Fibroblast of lung (primary cell): ENCODE results near the gene ART1. TPM values are rescaled to one million over a fixed set of nuclear protein-coding genes. Genes with fewer than 3 reads are reported as not detected.

ENCODE experiments used
- DNase-seq, 2 donors: peaks; one replicate each; pipeline versions ENCODE4 v3.0.0 to v3.0.0-alpha.2; 2010; ENCODE audit warnings: low read depth in 2 of 2
- H2AFZ ChIP-seq: 2 replicates; pipeline ENCODE4 v1.5.1; 2012; ENCODE audit warnings: low read length, control low read depth, inconsistent platforms
- H3K27ac ChIP-seq: 2 replicates; pipeline ENCODE4 v1.5.1; 2011; ENCODE audit warnings: low read length, control low read depth; ENCODE audit not compliant: insufficient read depth
- H3K27me3 ChIP-seq: 2 replicates; pipeline ENCODE4 v1.5.1; 2011; ENCODE audit warnings: mild to moderate bottlenecking, low read length; ENCODE audit not compliant: control insufficient read depth, insufficient read depth
- H3K36me3 ChIP-seq: 2 replicates; pipeline ENCODE4 v1.5.1; 2011; ENCODE audit warnings: low read length; ENCODE audit not compliant: control insufficient read depth, insufficient read depth
- H3K4me1 ChIP-seq: 2 replicates; pipeline ENCODE4 v1.5.1; 2011; ENCODE audit warnings: low read length; ENCODE audit not compliant: control insufficient read depth, insufficient read depth; ENCODE audit errors: extremely low read depth
- H3K4me2 ChIP-seq: 2 replicates; pipeline ENCODE4 v1.5.1; 2011; ENCODE audit warnings: low read length, control low read depth; ENCODE audit not compliant: insufficient read depth; ENCODE audit errors: extremely low read depth
- H3K4me3 ChIP-seq, 4 experiments: fragments of 200-600 bp in 1 of 4; sonication (generic) in 1 of 4; replicated peaks in 1 of 4; 2 replicates each; pipeline ENCODE4 v1.5.1; 2011 to 2016; ENCODE audit warnings: low read length in 4 of 4, low read depth in 3 of 4, mild to moderate bottlenecking in 3 of 4, control low read depth in 2 of 4, inconsistent platforms in 1 of 4, mixed read lengths in 1 of 4; ENCODE audit not compliant: insufficient read depth in 1 of 4; ENCODE audit errors: control extremely low read depth in 1 of 4
- H3K79me2 ChIP-seq: 2 replicates; pipeline ENCODE4 v1.5.1; 2012; ENCODE audit warnings: mild to moderate bottlenecking, low read length, inconsistent platforms; ENCODE audit not compliant: control insufficient read depth, insufficient read depth
- H3K9ac ChIP-seq: 2 replicates; pipeline ENCODE4 v1.5.1; 2011; ENCODE audit warnings: mild to moderate bottlenecking, low read length, control low read depth; ENCODE audit not compliant: insufficient read depth
- H3K9me3 ChIP-seq: 2 replicates; pipeline ENCODE4 v1.5.1; 2012; ENCODE audit warnings: low read depth, low read length; ENCODE audit not compliant: control insufficient read depth, insufficient read depth
- H4K20me1 ChIP-seq: 2 replicates; pipeline ENCODE4 v1.5.1; 2011; ENCODE audit warnings: low read length; ENCODE audit not compliant: control insufficient read depth, insufficient read depth; ENCODE audit errors: extremely low read depth
- EZH2 ChIP-seq: IDR thresholded peaks from 2 replicates; pipeline ENCODE4 v1.5.1; 2012; ENCODE audit warnings: low read length, control low read depth, mild to moderate bottlenecking; ENCODE audit errors: missing control alignments
- polyA plus RNA-seq, 2 donors: library from polyadenylated mRNA; depleted of rRNA in 1 of 2; stranded (reverse) in 1 of 2; unstranded in 1 of 2; fragments of >200 nt; gene quantifications; 2 replicates each; pipeline ENCODE4 v1.2.1, GENCODE V29; 2011 to 2012; ENCODE audit warnings: missing spikeins in 1 of 2
- total RNA-seq: library from RNA; depleted of rRNA; stranded (reverse); fragments of >200 nt; gene quantifications from 2 replicates; pipeline ENCODE4 v1.2.1, GENCODE V29; 2014
- TF ChIP-seq, protein P1 (sequence below), 2 donors: IDR thresholded peaks in 1 of 2; conservative IDR thresholded peaks in 1 of 2; 1 replicate in 1 of 2; 2 replicates in 1 of 2; pipeline ENCODE4 v1.5.1; 2011 to 2012; ENCODE audit warnings: low read length in 2 of 2, control low read depth in 1 of 2, inconsistent platforms in 1 of 2, low read depth in 1 of 2, mild to moderate bottlenecking in 1 of 2

The ART1 gene
- total and polyA plus RNA-seq, 2 donors (not counting 1 experiment from before 2014, with no cell fraction given), result not detected

DNA sequence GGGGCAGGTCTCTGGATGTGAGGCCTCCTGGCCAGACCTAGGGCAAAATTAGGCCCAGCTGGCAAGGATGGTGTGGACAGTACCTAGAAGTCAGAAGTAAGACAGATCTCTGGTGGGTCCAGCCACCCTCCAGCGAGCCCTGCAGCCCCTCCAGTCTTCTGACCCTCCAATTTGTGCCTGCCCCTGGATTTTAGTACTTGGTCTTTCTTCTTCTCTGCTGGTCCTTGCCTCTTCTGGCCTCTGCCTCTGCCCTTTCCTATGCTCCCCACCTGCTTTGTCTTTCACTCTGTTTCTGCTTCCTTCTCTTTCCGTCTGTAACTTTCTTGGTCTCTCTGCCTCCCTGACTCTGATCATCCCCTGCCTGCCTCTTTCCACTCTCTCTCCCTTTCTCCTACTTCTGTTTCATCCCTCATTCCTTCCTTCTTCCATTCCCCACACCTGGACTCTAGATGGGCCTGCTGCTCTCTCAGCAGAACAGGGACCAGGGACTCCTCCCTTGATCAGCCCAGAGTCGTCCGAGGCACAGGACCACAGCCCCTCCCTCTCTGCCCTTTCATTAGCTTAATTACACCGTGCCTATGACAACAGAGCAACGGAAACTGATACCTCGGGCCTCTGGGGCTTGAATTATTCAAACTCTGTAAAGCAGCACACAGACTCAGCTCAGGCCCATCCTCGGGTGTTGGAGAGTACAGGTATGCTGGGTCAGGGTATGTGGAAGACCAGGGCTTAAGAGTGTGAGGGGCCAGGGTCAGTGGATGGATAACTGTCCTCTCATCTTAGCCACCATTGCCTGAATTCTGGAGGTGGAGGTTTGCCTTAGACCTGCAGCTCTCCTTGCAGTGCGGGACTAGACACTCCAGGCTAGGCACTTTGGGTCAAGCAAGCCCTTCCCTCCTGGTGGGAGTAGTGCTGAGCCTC, 26.7 kb downstream of the ART1 start, which contains the start of gene CHRNA10:
CHRNA10 (minus strand) TSS at position 51 of the 921 bp plus-strand sequence. CDS start 72 bp downstream, outside the sequence.
- no peaks in the 10 kb centered on the region for H3K9me3 ChIP-seq
- H4K20me1 ChIP-seq, result no peaks in the 10 kb centered on the region
- no peak for DNase-seq
- TF ChIP-seq EZH2, result no peak
- TF ChIP-seq, protein P1, sequence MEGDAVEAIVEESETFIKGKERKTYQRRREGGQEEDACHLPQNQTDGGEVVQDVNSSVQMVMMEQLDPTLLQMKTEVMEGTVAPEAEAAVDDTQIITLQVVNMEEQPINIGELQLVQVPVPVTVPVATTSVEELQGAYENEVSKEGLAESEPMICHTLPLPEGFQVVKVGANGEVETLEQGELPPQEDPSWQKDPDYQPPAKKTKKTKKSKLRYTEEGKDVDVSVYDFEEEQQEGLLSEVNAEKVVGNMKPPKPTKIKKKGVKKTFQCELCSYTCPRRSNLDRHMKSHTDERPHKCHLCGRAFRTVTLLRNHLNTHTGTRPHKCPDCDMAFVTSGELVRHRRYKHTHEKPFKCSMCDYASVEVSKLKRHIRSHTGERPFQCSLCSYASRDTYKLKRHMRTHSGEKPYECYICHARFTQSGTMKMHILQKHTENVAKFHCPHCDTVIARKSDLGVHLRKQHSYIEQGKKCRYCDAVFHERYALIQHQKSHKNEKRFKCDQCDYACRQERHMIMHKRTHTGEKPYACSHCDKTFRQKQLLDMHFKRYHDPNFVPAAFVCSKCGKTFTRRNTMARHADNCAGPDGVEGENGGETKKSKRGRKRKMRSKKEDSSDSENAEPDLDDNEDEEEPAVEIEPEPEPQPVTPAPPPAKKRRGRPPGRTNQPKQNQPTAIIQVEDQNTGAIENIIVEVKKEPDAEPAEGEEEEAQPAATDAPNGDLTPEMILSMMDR (conservative IDR thresholded peaks at IDR 0.05 in 1 of 2, IDR thresholded peaks at IDR 0.05 in 1 of 2; ENCODE audit: low read depth in 1 of 2, low read length in 2 of 2), result no peak
- H3K27ac ChIP-seq, result no peak within 1 kb of the TSS
- no peaks in the 10 kb centered on the region for H3K79me2 ChIP-seq
- no peaks in the 10 kb centered on the region for H3K27me3 ChIP-seq
- H2AFZ ChIP-seq, result no peak within 1 kb of the TSS
- no peak within 1 kb of the TSS for H3K4me3 ChIP-seq
- H3K9ac ChIP-seq, result no peak within 1 kb of the TSS
- no peaks in the 10 kb centered on the region for H3K4me1 ChIP-seq
- peaks cover 19% of the 10 kb centered on the region for H3K36me3 ChIP-seq
- H3K4me2 ChIP-seq, result no peak within 1 kb of the TSS

GRCh38 chr11:3674189-3674588, 29.3 kb downstream of the ART1 start:
- no peaks in the 10 kb centered on the region for H3K9me3 ChIP-seq
- no peaks in the 10 kb centered on the region for H3K4me1 ChIP-seq
- H3K27me3 ChIP-seq, result no peaks in the 10 kb centered on the region
- H3K9ac ChIP-seq, result no peak overlapping the region
- H3K4me2 ChIP-seq, result no peak overlapping the region
- peaks cover 16% of the 10 kb centered on the region for H3K36me3 ChIP-seq
- H3K27ac ChIP-seq, result no peak overlapping the region
- no peaks in the 10 kb centered on the region for H4K20me1 ChIP-seq
- no peak overlapping the region for H3K4me3 ChIP-seq
- TF ChIP-seq, protein P1 (conservative IDR thresholded peaks at IDR 0.05 in 1 of 2, IDR thresholded peaks at IDR 0.05 in 1 of 2; ENCODE audit: low read depth in 1 of 2, low read length in 2 of 2), result no peak
- TF ChIP-seq EZH2, result no peak
- no peaks in the 10 kb centered on the region for H3K79me2 ChIP-seq
- H2AFZ ChIP-seq, result no peak overlapping the region
- DNase-seq, result peak in 1 of 2 donors; percentile 92

GRCh38 chr11:3675971-3676370, 31.0 kb downstream of the ART1 start:
- Histone ChIP-seq H3K27ac (no peak overlapping the region), H2AFZ (no peak overlapping the region), H3K4me1 (no peaks in the 10 kb centered on the region), H3K27me3 (no peaks in the 10 kb centered on the region), H3K79me2 (no peaks in the 10 kb centered on the region), H3K36me3 (peaks cover 16% of the 10 kb centered on the region), H3K4me2 (no peak overlapping the region), H3K9me3 (no peaks in the 10 kb centered on the region), H3K9ac (no peak overlapping the region), H4K20me1 (no peaks in the 10 kb centered on the region), H3K4me3 (no peak overlapping the region)
- DNase-seq, result no peak
- no peak for TF ChIP-seq EZH2
- TF ChIP-seq, protein P1 (conservative IDR thresholded peaks at IDR 0.05 in 1 of 2, IDR thresholded peaks at IDR 0.05 in 1 of 2; ENCODE audit: low read depth in 1 of 2, low read length in 2 of 2), result no peak
